HG03135 (cell line): ENCODE measurements around the gene ERCC6L.
"Not testable (repeated sequence)": the region's sequence is repeated elsewhere in the genome, so short reads cannot be mapped to it uniquely, and the experiment has no call there.

Experiments used
- ATAC-seq: cut with Tn5 transposase; IDR thresholded peaks from one replicate; pipeline ENCODE4 v1.9.1; 2021; ENCODE audit warnings: mild to moderate bottlenecking, moderate library complexity; ENCODE audit not compliant: unreplicated experiment

Gene ERCC6L

DNA sequence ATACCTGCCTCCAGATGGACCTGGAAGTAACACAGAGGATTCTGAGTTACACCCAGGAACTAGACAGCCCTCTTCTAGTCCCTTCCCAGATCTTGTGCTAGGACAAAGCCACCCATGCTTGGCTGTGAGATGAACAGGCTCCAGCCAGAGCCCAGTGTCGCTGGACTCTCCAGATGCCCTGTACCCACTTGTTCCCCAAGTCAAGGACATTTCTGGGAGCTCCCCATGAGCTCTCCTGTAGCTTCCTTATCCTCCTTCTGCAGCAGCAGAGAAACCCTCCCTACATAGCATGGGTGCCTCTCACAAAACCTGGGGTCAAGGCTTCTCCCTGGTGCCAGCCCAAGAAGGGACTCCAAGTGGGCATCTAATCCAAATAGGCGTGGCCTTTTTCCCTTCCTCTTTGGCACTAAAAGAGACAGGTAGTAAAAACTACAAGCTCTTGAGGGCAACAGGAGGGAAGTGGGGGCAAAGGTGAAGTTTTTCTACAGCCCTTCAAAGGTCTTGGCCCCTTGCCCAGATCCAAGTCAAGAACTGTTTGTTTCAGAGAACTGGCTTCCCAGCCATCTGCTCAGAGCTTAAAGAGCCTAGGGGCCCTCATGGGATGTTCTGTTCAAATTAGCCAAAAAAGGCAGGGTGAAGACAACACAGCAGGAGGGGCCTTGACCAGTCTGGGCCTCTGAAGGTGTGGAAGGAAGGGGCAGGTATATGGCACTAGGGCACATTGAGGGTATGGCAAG is 8.5 kb upstream of the ERCC6L start:
- no peak for ATAC-seq

DNA sequence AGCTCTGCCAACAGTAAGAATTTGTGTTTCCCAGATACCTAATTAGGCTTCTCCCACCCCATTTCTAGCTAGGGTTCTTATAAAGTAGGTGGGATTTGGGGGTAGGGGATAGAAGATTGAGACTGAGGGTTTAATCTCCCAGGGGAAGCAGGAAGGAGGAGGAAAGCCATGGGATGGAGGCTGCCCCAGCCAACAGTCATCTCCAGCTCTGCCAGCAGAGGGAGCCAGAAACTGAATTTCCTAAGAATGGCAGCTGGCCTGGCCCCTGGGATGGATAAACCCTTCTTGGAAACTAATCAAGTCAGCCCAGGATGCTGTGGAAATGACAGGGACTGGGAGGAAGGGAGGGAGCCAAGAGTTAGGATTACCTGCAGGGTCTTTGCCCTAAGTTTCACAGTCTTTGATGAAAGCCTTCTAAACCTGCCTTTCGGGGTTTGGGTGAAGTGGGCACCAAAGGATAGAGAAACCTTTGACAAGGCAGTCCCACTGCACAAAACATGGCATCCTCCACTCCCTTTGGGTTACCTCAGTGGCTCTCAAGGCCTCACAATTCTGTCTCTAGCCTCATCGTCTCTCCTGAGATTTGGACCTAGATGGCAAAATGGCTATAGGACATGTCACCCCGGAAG is 6.7 kb upstream of the ERCC6L start:
- no peak for ATAC-seq

DNA sequence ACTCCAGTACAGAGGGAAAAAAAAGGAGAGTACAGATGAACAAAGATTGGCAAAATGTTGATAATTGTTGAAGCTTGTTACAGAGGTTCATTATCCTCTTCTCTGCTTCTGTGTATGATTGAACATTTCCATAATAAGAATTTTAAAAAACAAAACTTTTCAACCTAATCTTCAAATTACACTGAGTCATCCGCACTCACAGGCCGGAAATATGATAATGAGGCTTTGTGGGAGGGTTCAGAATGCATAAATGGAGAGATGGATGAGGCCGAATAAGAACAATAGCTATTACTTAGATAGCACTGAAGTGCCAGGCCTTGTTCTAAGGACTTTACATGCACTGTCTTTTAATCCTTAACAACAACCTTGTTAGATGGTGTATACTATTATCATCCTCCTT is 4.6 kb upstream of the ERCC6L start:
- ATAC-seq, result no peak

DNA sequence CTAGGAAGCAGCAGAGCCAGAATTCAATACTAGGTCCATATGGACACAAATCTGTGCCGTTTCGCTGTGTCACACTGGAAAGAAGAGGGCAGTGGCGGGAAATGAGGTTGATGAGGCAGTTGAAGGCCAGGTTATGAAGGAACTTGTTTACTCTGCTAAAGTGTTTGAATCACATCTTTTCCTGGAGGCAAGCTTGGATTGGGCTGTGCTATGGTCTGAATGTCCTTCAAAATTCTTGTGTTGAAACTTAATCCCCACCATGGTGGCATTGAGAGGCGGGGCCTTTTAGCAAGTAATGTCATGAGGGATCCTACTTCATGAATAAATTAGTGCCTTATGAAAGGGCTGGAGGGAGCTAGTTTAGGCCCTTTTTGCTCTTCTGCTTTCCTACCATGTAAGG is 2.1 kb upstream of the ERCC6L start:
- no peak for ATAC-seq

DNA sequence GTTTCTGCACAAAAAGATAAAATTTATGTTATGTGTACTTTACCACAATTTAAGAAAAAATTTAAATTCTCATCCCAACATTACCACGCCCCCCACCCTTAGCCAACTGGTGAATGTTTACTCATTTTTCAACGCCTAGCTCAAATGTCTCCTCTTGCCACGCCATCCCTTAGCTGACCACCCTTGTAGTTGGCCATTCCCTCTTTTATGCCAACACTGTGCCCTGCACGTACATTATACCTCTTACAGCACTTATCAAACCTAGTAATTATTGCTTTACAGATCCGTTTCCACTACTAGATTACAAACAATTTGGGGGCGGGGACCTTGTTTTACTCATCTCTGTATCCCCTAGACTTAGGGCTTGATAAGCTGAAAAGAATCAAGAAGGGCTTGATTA is 644 bp downstream of the ERCC6L start:
- no peak for ATAC-seq

DNA sequence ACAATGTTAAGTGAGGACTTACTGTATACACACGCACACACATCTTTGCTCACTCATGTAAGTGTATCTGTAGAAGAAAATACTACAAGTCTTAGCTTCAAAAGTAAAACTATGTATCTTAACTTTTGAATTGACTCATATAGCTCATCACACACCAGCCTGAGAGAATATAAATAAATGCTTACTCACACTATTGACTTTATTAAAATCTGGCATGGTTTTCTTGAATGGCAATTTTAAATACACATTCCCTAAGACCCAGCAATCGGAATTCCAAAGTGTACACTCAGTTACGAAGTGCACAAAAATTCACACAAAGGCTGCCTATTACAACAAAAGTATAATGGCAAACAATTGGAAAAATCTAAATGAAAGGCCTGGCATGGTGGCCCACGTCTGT is 2.0 kb downstream of the ERCC6L start:
- no peak for ATAC-seq

DNA sequence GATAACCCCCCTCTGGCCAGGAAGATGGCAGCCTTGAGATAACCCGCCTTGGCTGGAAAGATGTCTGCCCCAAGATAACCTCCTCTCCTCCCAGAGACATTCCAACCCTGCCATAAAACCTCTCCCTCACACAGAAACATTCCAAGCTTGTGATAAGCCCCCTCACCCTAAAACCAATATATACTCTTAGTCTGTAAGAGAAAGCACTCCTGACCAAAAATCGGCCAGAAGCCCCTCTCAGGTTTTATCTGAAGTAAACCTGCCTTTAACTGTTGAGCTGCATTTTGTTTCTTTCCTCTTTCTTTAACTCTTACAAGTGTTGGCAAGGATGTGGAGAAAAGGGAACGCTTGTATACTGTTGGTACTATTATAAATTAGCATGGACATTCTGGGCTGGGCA is 8.5 kb downstream of the ERCC6L start:
- ATAC-seq, result no peak

DNA sequence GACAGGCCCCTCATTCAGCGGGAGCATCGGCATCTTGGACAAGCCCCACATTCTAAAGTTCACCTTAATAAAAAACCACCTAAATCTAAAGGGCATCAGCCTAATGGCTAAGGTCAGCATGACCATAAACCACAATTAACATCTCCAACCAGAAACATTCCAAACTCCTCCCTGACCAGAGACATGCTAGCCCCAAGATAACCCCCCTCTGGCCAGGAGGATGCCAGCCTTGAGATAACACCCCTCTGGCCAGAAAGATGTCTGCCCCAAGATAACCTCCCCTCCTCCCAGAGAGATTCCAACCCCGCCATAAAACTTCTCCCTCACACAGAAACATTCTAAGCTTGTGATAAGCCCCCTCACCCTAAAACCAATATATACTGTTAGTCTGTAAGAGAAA is 18.5 kb downstream of the ERCC6L start:
- not testable (repeated sequence) for ATAC-seq

DNA sequence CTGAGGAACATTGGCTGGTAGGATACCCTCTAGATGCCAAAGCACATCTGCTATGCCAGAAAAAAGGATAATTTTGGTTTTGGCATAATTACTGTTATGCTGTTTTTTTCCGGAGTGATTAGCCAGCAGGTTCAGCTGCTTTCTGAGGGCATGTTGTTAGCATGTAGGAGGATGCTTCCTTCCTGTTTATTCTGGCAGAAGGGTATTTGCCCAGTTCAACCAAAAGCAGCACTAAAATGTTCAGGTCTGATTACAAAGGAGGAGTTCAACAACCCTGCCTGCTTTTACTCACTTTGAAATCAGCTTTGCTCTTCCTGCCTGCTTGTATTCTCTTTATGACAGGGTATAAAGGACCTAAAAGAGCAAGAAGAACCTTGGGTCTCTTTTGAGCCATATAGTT is 21.9 kb downstream of the ERCC6L start:
- no peak for ATAC-seq

DNA sequence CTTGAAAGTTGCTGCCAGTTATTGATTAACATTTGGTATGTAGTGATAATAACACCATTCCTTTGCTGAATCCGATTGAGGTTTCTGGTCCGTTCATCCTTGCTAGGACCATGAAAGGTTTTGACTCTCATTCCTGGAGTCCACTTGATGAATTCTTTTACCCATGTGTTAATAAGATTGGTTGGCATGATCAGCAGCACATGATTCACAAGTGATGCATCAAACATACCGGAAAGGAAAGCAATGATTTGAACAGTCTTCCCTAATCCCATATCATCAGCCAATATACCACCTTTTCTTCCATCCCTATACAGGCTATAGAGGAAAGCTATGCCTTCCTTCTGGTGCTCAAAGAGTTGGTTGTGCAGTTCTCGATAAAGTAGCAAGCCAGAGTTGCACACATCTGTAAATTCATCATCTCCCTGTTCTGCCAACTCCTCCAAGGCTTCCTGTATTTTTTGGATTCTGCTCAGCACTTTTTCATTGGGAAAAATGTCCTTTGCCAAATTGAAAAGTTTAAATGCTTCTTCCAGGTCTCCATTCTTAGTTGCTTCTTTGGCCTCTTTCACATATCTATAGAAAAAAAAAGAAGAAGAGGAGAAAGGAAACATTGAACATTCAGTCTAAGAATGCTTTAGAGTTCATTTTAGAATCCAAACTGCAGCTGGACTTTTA is 30.6 kb downstream of the ERCC6L start:
- no peak for ATAC-seq

DNA sequence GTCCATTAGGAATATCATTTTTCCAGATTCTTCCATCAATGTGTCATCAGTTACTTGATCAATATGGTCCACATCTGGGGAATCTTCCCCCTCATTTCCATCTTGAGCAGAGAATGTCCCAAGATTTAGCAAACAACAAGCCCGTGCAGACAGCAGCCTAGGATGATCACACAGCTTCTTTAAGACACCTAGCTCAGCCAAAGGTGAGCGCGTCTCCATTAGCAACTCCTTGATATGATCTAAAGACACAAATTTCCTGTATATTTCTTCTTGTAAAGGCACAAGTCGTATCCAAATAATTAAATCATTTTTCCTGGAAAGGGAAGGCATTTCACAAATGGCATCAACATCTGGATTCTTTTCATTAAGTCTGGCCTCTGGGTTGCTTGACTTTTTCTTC is 31.5 kb downstream of the ERCC6L start:
- no peak for ATAC-seq

DNA sequence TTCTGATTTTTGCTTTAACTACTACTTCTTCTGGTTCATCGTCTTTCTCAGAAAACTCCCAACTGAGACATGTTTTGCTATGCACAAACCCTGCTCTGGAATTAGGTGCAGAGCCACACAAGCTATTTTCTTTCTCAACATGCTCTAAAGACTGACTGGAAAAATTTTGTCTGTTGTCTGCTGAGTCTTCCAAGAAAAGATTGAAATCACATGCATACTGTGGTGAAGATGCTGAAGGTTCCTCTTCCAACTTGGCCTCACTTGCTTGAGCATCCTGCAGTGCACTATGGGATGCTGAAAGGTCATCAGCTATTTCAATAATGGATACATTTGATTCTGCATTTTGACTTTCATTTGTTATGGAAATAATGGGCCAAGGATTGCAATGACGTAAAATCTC is 33.1 kb downstream of the ERCC6L start:
- no peak for ATAC-seq

DNA sequence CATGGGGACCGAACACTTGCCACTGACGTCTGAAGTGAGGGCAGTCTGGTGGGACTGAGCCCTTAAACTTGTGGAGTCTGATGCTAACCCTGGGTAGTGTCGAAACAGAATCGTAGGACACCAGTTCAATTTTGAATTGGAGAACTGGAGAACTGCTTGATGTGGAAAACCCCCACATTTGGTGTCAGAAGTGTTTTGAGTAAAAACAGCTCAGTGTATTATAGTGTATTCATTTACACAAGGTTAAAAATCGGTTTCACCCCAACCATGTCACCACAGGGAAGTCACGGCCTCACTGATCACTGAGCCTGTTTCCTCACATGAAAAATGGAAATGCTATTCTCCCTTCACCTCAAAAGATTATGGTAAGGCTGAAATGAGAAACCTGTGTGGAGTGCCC is 35.4 kb downstream of the ERCC6L start:
- no peak for ATAC-seq

DNA sequence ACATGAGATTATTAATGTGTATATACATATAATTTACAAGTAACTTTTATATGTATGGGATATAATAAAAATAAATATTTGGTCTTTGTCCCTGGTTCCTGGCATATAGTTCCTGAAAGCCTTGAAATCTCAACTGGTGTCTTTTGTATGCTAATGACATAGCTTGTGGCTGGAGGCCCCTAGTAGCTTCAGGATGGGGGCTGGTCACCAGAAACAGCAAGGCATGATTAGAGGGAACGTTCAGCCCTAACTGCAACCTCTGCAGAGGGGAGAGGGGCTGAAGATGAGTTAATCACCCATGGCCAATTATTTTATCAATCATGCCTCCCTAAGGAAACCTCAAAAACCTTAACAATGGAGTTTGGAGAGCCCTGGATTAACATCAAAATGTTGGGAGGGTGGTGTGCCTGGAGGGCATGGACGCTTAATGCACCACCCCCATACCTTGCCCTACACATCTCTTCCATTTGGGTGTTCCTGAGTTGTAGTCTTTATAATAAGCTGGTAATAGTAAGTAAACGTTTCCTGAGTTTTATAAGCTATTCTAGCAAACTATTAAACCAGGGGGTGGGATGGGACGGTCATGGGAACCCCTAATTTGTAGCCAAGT is 35.9 kb downstream of the ERCC6L start:
- ATAC-seq, result no peak

DNA sequence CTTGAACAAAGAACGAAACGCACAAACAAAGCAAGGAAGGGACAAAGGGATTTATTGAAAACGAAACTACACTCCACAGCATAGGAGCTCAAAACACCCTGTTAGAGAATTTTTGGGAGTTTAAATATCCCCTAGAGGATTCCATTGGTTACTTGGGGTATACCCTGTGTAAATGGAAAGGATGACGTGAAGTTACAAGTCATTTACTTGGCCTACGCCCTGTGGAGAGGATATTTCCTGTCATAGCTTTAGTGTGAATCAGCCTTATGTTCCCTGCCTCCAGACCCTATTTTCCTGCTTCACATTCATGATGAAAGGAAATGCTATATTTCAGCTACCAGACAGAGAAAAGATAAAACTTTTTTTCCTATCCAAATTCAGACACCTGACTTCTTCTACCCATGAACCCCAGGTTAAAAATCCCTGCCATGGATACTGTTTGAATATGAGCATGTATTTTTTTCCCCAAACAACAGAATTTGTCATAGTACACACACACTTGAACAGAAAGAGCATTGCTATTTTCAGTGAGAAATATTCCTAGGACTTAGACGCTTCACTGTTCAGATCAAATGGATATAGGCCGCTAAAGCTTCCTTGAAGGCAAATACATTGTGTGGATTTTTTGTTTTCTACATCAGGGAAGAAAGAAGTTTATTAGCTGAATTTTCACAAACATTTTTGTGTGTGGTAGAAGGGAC is 36.8 kb downstream of the ERCC6L start:
- no peak for ATAC-seq

DNA sequence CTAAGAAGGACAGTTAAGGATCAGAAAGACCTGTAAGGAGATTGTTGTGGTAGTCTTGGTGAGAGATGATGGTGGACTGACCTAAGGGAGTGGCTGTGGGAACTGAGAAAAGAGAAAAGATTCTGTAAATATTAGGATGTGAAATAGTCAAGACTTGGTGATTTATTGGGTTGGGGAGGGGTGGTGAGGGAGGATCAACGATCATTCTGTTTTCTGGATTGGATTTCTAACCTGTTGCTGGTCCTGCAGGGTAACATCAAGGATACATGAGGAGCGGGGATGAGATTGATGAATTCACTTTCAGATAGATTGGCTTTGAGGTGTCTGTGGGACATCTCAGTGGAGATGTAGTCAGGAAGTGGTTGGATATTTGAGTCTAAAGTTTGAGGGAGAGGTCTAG is 55.9 kb downstream of the ERCC6L start:
- no peak for ATAC-seq

DNA sequence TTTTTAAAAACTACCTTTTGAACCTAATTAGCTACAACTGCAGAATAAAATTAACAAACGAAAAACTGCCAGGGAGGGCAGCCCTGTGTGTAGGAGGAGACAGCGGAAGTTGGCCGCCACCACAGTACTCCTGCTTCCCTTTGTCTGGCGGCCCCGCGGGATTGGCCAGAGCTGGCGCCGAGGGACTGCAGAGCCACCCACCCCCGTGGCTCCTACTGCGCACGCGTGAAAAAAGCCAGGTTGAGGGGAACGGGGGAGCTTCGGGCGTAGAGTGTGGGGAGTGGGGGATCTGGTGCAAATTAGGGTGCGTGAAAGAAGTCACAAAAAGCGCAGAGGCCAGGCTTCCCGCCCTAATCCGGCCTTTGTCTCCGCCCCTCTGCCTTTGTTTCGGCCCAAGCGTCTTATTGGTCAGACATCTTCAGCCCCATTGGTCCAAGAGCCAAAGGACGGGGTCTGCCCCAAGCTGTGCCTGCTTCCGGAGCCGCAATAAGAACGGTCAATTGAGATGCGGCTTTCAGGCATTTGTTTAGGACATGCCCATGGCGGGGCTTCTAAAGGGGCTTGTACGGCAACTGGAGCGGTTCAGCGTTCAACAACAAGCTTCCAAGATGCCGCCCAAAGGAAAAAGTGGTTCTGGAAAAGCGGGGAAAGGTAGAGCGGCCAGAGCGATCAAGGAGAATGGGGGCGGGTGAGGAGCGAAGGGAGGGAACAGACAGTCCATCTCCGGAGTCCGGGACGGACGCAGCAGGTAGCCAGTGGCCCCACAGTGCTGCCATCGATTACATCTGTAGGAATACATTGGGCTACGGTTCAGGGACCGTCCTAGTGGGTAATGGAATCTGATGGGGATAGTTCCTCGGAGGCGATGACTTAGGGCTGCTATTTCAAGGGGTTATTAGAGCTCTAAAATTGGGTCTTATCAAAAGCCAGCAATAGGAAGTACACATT is 57.4 kb downstream of the ERCC6L start, which contains the start of gene PIN4:
Gene PIN4, plus strand, starts transcription at position 580 of the 948 bp plus-strand sequence. Its CDS starts 29 bp downstream, at position 609.
- ATAC-seq, result peak; percentile 96

DNA sequence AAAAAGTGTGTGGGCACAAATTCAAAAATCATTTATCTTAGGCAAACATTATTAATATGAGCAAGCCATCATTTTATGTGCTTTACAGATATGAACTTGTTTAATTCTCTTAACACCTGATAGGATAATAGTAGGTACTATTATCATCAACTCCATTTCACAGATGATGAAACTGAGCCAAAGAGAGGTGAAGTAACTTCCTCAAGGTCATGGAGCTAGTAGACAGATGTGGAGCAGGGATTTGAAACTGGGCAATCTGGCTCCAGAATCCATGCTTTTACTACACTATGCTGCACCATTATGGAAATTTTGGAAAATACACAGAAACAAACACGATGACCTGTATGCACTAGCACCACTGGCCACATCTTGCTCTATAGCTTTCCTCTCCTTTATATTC is 58.3 kb downstream of the ERCC6L start:
- no peak for ATAC-seq

DNA sequence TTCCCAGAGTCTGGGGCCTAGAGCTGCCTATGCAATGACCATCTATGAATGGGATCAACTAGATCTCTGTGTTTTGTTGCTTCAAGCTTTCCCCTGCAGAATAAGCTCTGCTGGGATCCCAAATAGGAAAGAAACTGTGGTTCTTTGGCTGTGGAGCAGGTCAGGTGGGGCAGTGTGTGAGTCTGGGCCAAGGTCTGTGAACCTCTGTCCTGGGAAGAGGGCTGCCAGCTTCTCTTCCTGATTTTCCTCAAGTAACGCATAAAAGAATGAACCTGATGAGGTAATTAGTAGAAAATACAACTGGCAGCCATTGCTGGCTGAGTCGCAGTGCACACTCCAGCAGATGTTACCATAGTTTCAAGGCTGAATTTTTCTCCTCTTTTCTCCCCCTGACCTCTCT is 61.8 kb downstream of the ERCC6L start:
- ATAC-seq, result no peak

DNA sequence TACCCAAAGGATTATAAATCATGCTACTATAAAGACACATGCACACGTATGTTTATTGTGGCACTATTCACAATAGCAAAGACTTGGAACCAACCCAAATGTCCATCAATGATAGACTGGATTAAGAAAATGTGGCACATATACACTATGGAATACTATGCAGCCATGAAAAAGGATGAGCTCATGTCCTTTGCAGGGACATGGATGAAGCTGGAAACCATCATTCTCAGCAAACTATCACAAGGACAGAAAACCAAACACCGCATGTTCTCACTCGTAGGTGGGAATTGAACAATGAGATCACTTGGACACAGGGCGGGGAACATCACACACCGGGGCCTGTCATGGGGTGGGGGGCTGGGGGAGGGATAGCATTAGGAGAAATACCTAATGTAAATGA is 62.5 kb downstream of the ERCC6L start:
- ATAC-seq, result not testable (repeated sequence)
